Caki2 (cell line): ENCODE measurements around the gene WAPL. TPM values are rescaled to one million over a fixed set of nuclear protein-coding genes. Genes with fewer than 3 reads are reported as not detected.
"Not testable (repeated sequence)": the region's sequence is repeated elsewhere in the genome, so short reads cannot be mapped to it uniquely, and the experiment has no call there.

Experiments
- DNase-seq: peaks from one replicate; pipeline ENCODE4 v3.0.0-alpha.2; 2015; ENCODE audit warnings: low read depth
- in situ Hi-C: cut with HindIII; loops from 2 replicates; pipeline ENCODE4 v1.10.0; 2016; ENCODE audit warnings: low sequenced_read_pairs, low pct_unique_long_range_greater_than_20kb, mixed read lengths
- total RNA-seq: library from RNA; depleted of rRNA; stranded (reverse); fragments of >200 nt; shearing (Covaris generic); gene quantifications from 2 replicates; pipeline ENCODE4 v1.2.3, GENCODE V29; 2014; ENCODE audit warnings: low replicate concordance; rRNA removed

Gene WAPL
- total RNA-seq, result 21.8 and 36.0 TPM in 2 replicates

GRCh38 chr10:86521678-86522509 lies at the start of gene WAPL:
Gene WAPL, minus strand, starts transcription at chr10:86521792. Its CDS starts 3,723 bp downstream, at chr10:86518069.
- DNase-seq, result peak; percentile 93
- in situ Hi-C loops, result no loop called here

- DNase-seq, result no peak
- in situ Hi-C loops, result no loop called here
Measured at GRCh38 chr10:86569335-86569734, 47.7 kb upstream of the WAPL start.

- in situ Hi-C loops, result not testable (repeated sequence)
Measured at GRCh38 chr10:86566518-86566917, 44.9 kb upstream of the WAPL start.

GRCh38 chr10:86563338-86563737 lies 41.7 kb upstream of the WAPL start:
- in situ Hi-C loops, result not testable (repeated sequence)

More at GRCh38 chr10:86566518-86566917, 44.9 kb upstream of the WAPL start:
- not testable (repeated sequence) for DNase-seq

GRCh38 chr10:86558695-86559094 lies 37.1 kb upstream of the WAPL start:
- DNase-seq, in situ Hi-C loops: not testable (repeated sequence)

More at GRCh38 chr10:86563338-86563737, 41.7 kb upstream of the WAPL start:
- DNase-seq, result not testable (repeated sequence)

GRCh38 chr10:86556933-86557649 lies 35.5 kb upstream of the WAPL start:
- in situ Hi-C loops, result no loop called here
- no peak for DNase-seq

- no peak for DNase-seq
- in situ Hi-C loops, result no loop called here
Measured at GRCh38 chr10:86556532-86556931, 34.9 kb upstream of the WAPL start.

- in situ Hi-C loops, result no loop called here
- no peak for DNase-seq
Measured at GRCh38 chr10:86553639-86554038, 32.0 kb upstream of the WAPL start.

- DNase-seq, result no peak
- in situ Hi-C loops, result no loop called here
Measured at GRCh38 chr10:86553213-86553612, 31.6 kb upstream of the WAPL start.

- in situ Hi-C loops, result no loop called here
- no peak for DNase-seq
Measured at GRCh38 chr10:86547296-86547695, 25.7 kb upstream of the WAPL start.

GRCh38 chr10:86545101-86545500 lies 23.5 kb upstream of the WAPL start:
- no peak for DNase-seq
- in situ Hi-C loops, result no loop called here

GRCh38 chr10:86540016-86540415 lies 18.4 kb upstream of the WAPL start:
- in situ Hi-C loops, result no loop called here
- DNase-seq, result no peak

- in situ Hi-C loops, result no loop called here
- DNase-seq, result no peak
Measured at GRCh38 chr10:86538547-86538946, 17.0 kb upstream of the WAPL start.

GRCh38 chr10:86538040-86538439 lies 16.4 kb upstream of the WAPL start:
- in situ Hi-C loops, result not testable (repeated sequence)

GRCh38 chr10:86536294-86536861 lies 14.8 kb upstream of the WAPL start:
- no peak for DNase-seq
- in situ Hi-C loops, result no loop called here

More at GRCh38 chr10:86538040-86538439, 16.4 kb upstream of the WAPL start:
- DNase-seq, result not testable (repeated sequence)

GRCh38 chr10:86535132-86535882 lies 13.7 kb upstream of the WAPL start:
- in situ Hi-C loops, result no loop called here
- DNase-seq, result peak; percentile 58

- in situ Hi-C loops, result no loop called here
- DNase-seq, result no peak
Measured at GRCh38 chr10:86533328-86533727, 11.7 kb upstream of the WAPL start.

- in situ Hi-C loops, DNase-seq: not testable (repeated sequence)
Measured at GRCh38 chr10:86528736-86529135, 7.1 kb upstream of the WAPL start.
